Measurements from ENCODE around the gene MAP1LC3B.

- TF ChIP-seq CTCF (conservative IDR thresholded peaks at IDR 0.05) (no peak), EZH2 (IDR thresholded peaks at IDR 0.05; ENCODE audit: low read depth) (no peak)
Measured at GRCh38 chr16:87442581-87442966, 50.4 kb downstream of the MAP1LC3B start.
